Measurements from ENCODE around the gene SLIT1.

SLIT1 gene

GRCh38 chr10:97061423-97061822, 124.3 kb downstream of the SLIT1 start:
- FAIRE-seq = no peak

- no peak for FAIRE-seq
Observed at GRCh38 chr10:97060441-97061084, 125.2 kb downstream of the SLIT1 start.

GRCh38 chr10:97059872-97060205, 125.9 kb downstream of the SLIT1 start:
- FAIRE-seq = no peak

GRCh38 chr10:97059006-97059871, 126.5 kb downstream of the SLIT1 start:
- no peak for FAIRE-seq

- no peak for FAIRE-seq
Observed at GRCh38 chr10:97058521-97058920, 127.2 kb downstream of the SLIT1 start.

- FAIRE-seq = no peak
Observed at GRCh38 chr10:97057491-97058235, 128.1 kb downstream of the SLIT1 start.

GRCh38 chr10:97056003-97056630, 129.6 kb downstream of the SLIT1 start:
- no peak for FAIRE-seq

- FAIRE-seq = no peak
Observed at GRCh38 chr10:97053276-97053675, 132.5 kb downstream of the SLIT1 start.

- FAIRE-seq = no peak
Observed at GRCh38 chr10:97050956-97051496, 134.7 kb downstream of the SLIT1 start.

- no peak for FAIRE-seq
Observed at GRCh38 chr10:97050205-97050745, 135.5 kb downstream of the SLIT1 start.

GRCh38 chr10:97049670-97050069, 136.1 kb downstream of the SLIT1 start:
- FAIRE-seq = no peak

- no peak for FAIRE-seq
Observed at GRCh38 chr10:97048649-97049427, 136.9 kb downstream of the SLIT1 start.

- no peak for FAIRE-seq
Observed at GRCh38 chr10:97047788-97048187, 138.0 kb downstream of the SLIT1 start.

- FAIRE-seq = no peak
Observed at GRCh38 chr10:97047083-97047736, 138.5 kb downstream of the SLIT1 start.

- no peak for FAIRE-seq
Observed at GRCh38 chr10:97046456-97047082, 139.2 kb downstream of the SLIT1 start.

- FAIRE-seq = no peak
Observed at GRCh38 chr10:97043563-97043855, 142.2 kb downstream of the SLIT1 start.

GRCh38 chr10:97042716-97043562, 142.8 kb downstream of the SLIT1 start:
- no peak for FAIRE-seq

GRCh38 chr10:97042081-97042480, 143.7 kb downstream of the SLIT1 start:
- FAIRE-seq = no peak

- FAIRE-seq = no peak
Observed at GRCh38 chr10:97040706-97041105, 145.1 kb downstream of the SLIT1 start.

- no peak for FAIRE-seq
Observed at GRCh38 chr10:97040248-97040584, 145.5 kb downstream of the SLIT1 start.

Measured in colon (tissue), 2 donors.